ENCODE measurements around the gene MFN2.

The MFN2 gene

DNA sequence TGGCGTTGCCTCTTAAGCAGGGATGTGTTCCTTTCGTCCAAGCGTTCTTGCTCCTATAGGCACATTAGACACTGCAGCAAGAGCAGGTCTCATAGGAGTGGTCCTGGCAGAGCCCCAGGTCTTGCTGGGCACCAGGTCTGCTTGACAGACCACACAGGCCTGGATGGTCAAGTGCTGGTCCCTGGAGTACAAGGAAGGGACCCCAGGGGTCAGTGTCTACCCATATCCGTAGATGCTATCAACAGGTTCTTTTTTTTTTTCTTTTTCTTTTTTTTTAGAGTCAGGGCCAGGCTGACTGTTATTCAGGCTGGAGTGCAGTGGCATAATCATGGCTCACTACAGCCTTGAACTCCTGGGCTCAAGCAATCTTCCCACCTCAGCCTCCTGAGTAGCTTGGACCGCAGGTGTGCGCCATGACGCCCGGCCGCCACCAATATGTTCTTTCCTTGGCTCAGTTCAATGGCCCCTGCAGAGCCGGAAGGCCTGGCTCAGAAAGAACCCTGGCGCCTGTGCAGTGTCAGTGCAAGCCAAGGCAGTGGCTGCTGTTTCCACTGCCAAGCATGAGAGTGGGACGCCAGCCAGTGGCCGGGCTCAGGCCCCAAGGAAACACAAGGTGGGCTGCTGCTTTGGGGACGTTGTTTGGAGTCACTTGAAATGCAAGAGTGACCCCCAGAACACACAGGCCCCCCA lies 72.9 kb downstream of the MFN2 start:
- no peak for DNase-seq

DNA sequence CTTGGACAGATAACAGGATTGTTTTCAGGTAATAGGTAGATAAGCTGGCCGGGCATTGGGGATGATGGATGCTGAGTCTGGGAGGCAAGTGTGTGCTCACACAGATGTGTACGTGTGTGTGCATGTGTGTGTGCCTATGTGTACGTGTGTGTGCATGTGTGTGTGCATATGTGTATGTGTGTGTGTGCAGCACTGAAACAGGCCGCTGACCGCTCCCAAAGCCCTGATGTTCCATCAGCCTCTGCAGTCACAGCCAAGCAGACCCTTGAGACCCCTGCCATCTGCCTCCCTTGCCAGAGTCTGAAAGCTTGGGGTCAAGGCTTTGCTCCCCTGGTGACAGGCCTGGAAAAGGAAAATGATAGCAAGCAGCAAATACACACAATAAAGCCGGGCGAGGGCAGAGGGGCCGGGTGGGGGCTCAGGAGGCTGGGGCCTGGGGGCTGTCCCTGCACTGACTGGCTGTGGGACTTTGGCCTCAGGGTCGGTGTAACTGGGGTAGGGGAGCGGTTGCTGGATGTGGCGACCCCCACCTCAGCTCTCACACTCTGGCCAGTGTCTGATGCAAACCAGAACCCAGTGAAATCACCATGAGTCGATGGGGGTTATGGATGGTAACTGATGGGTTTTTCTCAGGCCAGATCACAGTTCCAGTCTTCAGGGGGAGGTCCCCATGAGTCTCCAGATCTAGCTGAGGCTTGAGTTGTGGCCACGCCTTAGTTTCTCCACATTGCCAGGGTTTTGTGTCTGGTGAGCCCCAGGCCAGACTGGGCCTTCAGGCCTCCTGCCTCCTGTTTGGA lies 73.7 kb downstream of the MFN2 start:
- no peak for DNase-seq

DNA sequence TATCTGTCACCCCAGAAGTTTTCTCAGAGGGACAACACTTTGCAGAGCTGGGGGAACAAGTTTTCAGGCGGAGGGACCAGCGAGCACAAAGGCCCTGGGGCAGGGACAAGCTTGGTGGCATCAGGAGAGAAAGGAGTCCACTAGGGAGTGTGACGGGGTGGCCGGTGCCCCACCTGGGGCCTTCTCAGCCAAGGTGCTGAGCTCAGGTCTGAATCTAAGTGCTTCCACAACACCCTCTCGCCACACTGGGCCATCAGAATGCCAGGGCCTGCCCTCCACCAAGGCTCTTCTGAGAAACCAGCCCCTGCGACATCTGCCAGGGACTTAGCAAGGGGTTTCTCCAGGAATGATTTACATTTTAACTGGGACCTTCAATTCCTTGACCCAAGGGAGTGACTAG lies 75.0 kb downstream of the MFN2 start:
- no peak for DNase-seq

DNA sequence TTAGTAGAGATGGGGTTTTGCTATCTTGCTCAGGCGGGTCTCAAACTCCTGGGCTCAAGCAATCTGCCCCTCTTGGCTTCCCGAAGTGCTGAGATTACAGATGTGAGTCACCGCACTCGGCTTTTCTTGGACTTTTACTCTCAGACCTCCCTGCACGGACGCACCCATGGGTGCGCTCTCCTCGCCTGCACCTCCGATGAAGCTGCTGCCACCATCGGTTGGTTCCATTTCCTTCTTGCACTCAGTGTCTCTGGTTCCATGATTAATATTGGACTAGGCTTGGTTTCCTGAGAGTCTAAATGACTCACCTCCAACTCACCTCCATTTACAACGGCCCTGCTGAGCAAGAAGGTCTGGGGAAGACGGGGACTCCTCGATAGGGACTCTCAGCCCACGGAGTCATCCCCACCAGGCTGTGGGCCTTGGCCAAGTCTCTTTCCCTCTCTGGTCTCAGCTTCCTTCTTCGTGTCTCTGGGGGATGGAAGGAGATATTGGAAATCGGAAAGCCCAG lies 76.1 kb downstream of the MFN2 start:
- DNase-seq: no peak

DNA sequence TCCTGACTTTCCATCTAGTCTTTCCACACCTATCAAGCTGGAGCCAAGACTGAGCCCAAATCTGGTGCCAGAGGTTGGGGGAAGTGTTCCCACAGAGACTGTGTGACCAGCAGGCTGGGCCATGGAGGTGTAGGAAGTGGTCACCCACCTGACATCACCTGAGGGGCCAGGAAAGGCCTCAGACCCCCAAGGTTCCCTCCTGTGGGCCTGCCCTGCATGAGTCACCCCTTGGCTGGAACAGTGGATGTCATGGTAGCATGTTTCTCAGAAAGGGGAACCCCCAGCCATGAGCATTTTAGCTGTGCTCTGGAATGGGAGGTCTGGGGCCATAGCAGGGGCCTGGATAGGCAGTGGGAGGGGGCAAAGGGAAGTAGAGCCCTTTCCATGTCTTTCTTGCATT lies 77.1 kb downstream of the MFN2 start:
- DNase-seq: no peak

DNA sequence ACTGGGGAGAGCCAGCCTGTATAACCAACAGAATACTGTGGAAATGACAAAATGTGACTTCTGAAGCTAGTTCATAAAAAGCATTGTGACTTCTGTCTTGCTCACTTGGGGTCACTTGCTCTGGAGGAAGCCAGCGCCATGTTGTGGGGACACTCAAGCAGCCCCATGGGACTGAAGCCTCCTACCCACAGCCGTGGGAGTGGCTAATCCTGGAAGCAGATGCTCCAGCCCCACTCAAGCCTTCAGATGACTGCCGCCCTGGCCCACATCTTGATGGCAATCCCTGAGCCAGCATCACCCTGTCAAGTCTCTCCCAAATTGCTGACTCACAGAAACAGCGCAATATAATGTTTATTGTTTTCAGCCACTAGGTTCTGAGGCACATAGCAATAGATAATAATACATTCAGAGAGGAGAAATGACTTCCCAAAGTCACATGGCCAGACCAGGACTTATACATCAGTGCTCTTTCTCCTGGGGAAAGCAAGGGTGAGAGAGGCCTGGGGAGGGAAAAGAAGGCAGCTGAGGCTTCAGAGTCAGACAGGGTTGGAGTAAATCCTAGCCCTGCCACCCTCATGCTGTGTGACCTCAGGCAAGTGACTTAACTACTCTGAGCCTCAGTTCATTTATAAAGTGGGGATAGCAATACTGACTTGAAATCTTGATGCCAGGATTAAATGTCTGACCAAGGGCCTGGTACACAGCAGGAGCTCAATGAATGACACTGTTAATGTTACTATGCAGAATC lies 77.9 kb downstream of the MFN2 start:
- DNase-seq: no peak

DNA sequence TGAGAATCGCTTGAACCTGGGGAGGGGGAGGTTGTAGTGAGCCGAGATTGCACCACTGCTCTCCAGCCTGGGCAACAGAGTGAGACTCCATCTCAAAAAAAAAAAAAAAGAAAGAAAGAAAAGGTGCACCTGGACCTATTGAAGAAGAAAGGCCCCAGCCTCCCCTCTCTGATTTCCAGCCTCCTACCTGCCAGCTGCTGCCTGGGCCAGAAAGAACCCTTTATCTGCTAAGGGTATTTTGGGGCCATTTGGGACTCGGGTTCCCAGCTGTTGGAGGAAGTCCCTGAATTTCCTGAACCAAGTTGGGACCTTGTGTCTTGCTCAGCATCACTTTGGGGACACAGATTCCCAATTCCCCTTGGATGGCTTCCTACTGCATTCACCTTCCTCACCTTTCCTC lies 79.0 kb downstream of the MFN2 start:
- DNase-seq: no peak

DNA sequence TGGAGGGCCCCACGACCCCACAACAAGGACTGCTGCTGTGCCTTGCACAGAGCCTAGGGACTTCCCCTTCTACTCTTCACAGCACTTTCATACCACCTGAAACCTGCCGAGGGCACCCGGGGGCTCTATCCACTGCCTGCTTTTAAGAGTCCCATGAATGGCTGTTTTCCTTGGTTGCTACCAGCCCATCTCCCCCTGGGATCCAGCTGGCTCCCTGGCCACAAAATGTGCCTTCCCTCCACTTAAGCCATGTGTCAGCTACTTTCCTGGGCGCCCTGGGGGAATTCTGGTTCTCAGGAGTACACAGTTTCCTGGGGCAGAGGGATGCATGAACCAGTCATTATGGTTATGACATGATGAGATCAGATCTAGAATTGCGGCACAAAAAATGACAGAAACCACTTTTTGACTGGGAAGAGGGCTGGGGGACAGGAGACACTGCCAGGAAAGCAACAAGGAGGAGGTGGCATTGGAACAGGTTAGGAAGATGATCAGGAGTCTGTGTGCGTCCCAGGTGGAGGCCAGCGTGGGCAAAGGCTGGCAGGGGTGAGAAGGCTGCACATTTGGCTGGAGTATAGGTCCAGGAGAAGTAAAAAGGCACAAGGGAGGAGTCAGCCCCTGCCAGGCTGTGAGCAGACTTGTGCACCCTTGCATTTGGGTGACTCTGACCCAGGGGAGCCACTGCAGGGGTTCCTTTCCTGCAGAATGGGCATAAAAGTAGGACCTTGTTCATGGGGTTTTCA lies 79.6 kb downstream of the MFN2 start:
- DNase-seq: no peak

DNA sequence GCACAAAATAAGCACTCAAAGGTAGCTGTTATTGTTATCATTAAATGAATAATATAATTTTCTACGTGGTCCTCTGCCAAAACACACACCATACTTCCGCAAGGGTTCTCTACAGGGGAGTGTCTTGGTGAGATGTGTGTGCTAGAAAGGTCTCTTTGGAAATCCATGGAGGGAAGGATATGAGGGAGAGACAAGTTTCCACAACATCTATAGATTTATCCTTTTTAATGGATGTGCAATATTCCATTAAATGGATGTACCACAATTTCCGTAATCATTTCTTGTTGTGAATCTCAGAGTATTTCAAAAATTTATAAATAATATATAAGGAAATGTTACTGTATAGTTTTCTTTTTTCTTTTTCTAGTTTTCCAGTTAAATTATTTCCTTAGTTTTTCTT lies 80.3 kb downstream of the MFN2 start:
- DNase-seq: no peak

Data from DMS53 (cell line).